Measurements from ENCODE around the gene BTBD9. TPM values are rescaled to one million over a fixed set of nuclear protein-coding genes. Genes with fewer than 3 reads are reported as not detected.
A peak's percentile ranks its signal among the peaks of the same experiment; 100 is the strongest.

The BTBD9 gene
- total and polyA plus RNA-seq, 2 donors (not counting 1 experiment from before 2014, with no cell fraction given): 4.1 to 48.9 TPM

DNA sequence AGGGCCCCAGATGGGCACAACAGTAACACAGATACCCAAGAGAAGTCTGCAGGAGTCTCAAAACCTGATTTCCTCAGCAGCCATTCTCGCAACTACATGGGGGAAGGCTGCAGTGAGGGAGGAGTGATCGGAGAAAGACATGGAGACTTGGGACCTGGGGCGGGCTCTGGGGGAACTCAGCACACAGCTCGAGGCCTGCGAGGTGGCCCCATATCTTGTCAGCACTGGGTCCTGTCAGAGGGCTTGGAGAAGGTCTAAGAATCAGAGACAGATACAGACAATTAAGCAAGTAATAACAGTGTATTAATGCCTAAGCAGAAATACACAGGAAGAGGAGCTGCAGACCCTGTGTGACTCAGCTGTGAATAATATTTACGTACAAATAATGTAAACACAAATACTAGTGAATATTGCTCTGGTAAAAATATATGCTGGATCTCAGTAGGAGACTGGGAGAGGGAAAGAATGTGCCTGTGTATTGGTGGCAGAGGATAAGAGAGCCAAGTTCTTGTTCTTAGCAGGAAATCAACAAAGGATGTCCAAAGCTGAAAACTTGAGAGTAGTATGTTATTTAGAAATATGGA is 484.0 kb downstream of the BTBD9 start:
- no peak for ATAC-seq (ENCODE audit: low read depth)
- no peaks in the 10 kb centered on the region for H3K9me3 Mint-ChIP-seq (ENCODE audit: insufficient read depth)
- H3K4me3 Mint-ChIP-seq: no peak overlapping the region
- H2AFZ ChIP-seq (ENCODE audit: insufficient read depth, low read depth, low read length, poor library complexity, severe bottlenecking): no peak overlapping the region
- H3K27me3 ChIP-seq (replicated peaks in 1 of 4; ENCODE audit: control extremely low read depth in 1 of 4, control insufficient read depth in 3 of 4, insufficient read depth in 4 of 4, low read length in 3 of 4): no peaks in the 10 kb centered on the region
- no peaks in the 10 kb centered on the region for H4K20me1 ChIP-seq (ENCODE audit: control insufficient read depth, insufficient read depth, low read length, poor library complexity, severe bottlenecking)
- no peaks in the 10 kb centered on the region for H3K9me3 ChIP-seq (ENCODE audit: control extremely low read depth in 1 of 3, control insufficient read depth in 2 of 3, insufficient read depth in 1 of 3, low read length in 2 of 3)
- H3K9ac ChIP-seq (ENCODE audit: low read length): no peak overlapping the region
- no peaks in the 10 kb centered on the region for H3K27me3 Mint-ChIP-seq
- peaks cover 0 to 12% of the 10 kb centered on the region in 2 donors for H3K4me1 ChIP-seq (ENCODE audit: control insufficient read depth in 2 of 2, insufficient read depth in 2 of 2, low read length in 2 of 2)
- no peak overlapping the region for H3K4me2 ChIP-seq (replicated peaks; ENCODE audit: low read depth, low read length, poor library complexity, severe bottlenecking)
- WGBS (ENCODE audit: insufficient coverage): 100% methylated on average over 3 of the region's 6 CpGs
- DNase-seq: no peak
- H3K4me3 ChIP-seq (ENCODE audit: control extremely low read depth in 1 of 5, extremely low read depth in 1 of 5, insufficient read depth in 1 of 5, low read depth in 2 of 5, low read length in 4 of 5): no peak overlapping the region
- no peak overlapping the region for H3K27ac ChIP-seq (ENCODE audit: low read length in 2 of 2)
- POLR2A ChIA-PET: no interaction called here
- no peak overlapping the region for H3K27ac Mint-ChIP-seq
- peaks cover 0 to 21% of the 10 kb centered on the region in 2 experiments for H3K36me3 ChIP-seq (replicated peaks in 1 of 2; ENCODE audit: control extremely low read depth in 1 of 2, control insufficient read depth in 1 of 2, extremely low read depth in 1 of 2, insufficient read depth in 2 of 2, low read length in 1 of 2)
- peaks cover 2% of the 10 kb centered on the region for H3K4me1 Mint-ChIP-seq
- H3K79me2 ChIP-seq (ENCODE audit: control insufficient read depth, insufficient read depth, low read length): no peaks in the 10 kb centered on the region
- CTCF ChIA-PET: interaction anchor here (0.7 kb wide), 1 partner anchor 292 kb away, joined by 5 read pairs; no protein-coding TSS in a partner anchor
- TF ChIP-seq, protein P1, sequence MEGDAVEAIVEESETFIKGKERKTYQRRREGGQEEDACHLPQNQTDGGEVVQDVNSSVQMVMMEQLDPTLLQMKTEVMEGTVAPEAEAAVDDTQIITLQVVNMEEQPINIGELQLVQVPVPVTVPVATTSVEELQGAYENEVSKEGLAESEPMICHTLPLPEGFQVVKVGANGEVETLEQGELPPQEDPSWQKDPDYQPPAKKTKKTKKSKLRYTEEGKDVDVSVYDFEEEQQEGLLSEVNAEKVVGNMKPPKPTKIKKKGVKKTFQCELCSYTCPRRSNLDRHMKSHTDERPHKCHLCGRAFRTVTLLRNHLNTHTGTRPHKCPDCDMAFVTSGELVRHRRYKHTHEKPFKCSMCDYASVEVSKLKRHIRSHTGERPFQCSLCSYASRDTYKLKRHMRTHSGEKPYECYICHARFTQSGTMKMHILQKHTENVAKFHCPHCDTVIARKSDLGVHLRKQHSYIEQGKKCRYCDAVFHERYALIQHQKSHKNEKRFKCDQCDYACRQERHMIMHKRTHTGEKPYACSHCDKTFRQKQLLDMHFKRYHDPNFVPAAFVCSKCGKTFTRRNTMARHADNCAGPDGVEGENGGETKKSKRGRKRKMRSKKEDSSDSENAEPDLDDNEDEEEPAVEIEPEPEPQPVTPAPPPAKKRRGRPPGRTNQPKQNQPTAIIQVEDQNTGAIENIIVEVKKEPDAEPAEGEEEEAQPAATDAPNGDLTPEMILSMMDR (IDR thresholded peaks at IDR 0.05): no peak
- TF ChIP-seq EZH2 (IDR thresholded peaks at IDR 0.05; ENCODE audit: borderline replicate concordance, insufficient read depth, low read depth, low read length, poor library complexity, severe bottlenecking): no peak
- intact Hi-C loops (cut with micrococcal nuclease): no loop called here

DNA sequence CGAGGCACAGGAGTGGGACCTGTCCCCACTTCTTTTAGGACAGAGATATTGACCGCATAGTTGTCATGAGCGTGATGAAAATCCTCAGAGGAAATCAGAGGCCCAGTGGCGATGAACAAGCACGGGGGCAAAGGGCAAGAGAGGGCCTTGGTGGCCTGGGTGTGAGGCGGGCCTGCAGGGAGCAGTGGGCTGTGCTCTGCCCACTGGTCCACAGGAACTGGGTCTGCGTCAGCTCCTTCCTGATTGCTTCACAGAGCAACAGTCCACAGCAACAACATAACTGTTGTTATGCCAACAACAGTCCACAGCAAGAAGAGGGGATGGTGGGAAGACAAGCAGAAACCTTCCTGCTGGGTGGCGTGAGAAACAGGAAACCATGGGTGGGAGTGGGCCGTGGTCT is 484.6 kb downstream of the BTBD9 start:
- peaks cover 0 to 27% of the 10 kb centered on the region in 2 experiments for H3K36me3 ChIP-seq (replicated peaks in 1 of 2; ENCODE audit: control extremely low read depth in 1 of 2, control insufficient read depth in 1 of 2, extremely low read depth in 1 of 2, insufficient read depth in 2 of 2, low read length in 1 of 2)
- ChIA-PET CTCF (no interaction called here), POLR2A (no interaction called here)
- H3K4me1 ChIP-seq (ENCODE audit: control insufficient read depth in 2 of 2, insufficient read depth in 2 of 2, low read length in 2 of 2): peaks cover 0 to 12% of the 10 kb centered on the region in 2 donors
- no peak overlapping the region for H2AFZ ChIP-seq (ENCODE audit: insufficient read depth, low read depth, low read length, poor library complexity, severe bottlenecking)
- no peaks in the 10 kb centered on the region for H3K9me3 ChIP-seq (ENCODE audit: control extremely low read depth in 1 of 3, control insufficient read depth in 2 of 3, insufficient read depth in 1 of 3, low read length in 2 of 3)
- WGBS (ENCODE audit: insufficient coverage): 93% methylated on average over 8 of the region's 9 CpGs
- Mint-ChIP-seq H3K27ac (peak overlapping the region; percentile 37), H3K9me3 (ENCODE audit: insufficient read depth) (no peaks in the 10 kb centered on the region), H3K27me3 (no peaks in the 10 kb centered on the region), H3K4me1 (peaks cover 2% of the 10 kb centered on the region), H3K4me3 (no peak overlapping the region)
- no peaks in the 10 kb centered on the region for H3K79me2 ChIP-seq (ENCODE audit: control insufficient read depth, insufficient read depth, low read length)
- H3K4me2 ChIP-seq (replicated peaks; ENCODE audit: low read depth, low read length, poor library complexity, severe bottlenecking): no peak overlapping the region
- no peaks in the 10 kb centered on the region for H4K20me1 ChIP-seq (ENCODE audit: control insufficient read depth, insufficient read depth, low read length, poor library complexity, severe bottlenecking)
- intact Hi-C loops (cut with micrococcal nuclease): no loop called here
- H3K9ac ChIP-seq (ENCODE audit: low read length): no peak overlapping the region
- ATAC-seq (ENCODE audit: low read depth) (no peak), DNase-seq (no peak)
- no peak for TF ChIP-seq EZH2 (IDR thresholded peaks at IDR 0.05; ENCODE audit: borderline replicate concordance, insufficient read depth, low read depth, low read length, poor library complexity, severe bottlenecking)
- TF ChIP-seq, protein P1 (IDR thresholded peaks at IDR 0.05): no peak
- no peak overlapping the region for H3K4me3 ChIP-seq (ENCODE audit: control extremely low read depth in 1 of 5, extremely low read depth in 1 of 5, insufficient read depth in 1 of 5, low read depth in 2 of 5, low read length in 4 of 5)
- H3K27ac ChIP-seq (ENCODE audit: low read length in 2 of 2): no peak overlapping the region
- H3K27me3 ChIP-seq (replicated peaks in 1 of 4; ENCODE audit: control extremely low read depth in 1 of 4, control insufficient read depth in 3 of 4, insufficient read depth in 4 of 4, low read length in 3 of 4): no peaks in the 10 kb centered on the region

All from B cell (primary cell).